Measurements from ENCODE around the gene N4BP2. TPM values are rescaled to one million over a fixed set of nuclear protein-coding genes. Genes with fewer than 3 reads are reported as not detected.

The N4BP2 gene
- total RNA-seq, 6 experiments from 2014 or later, result 4.2 to 8.0 (median 6.3) TPM

DNA sequence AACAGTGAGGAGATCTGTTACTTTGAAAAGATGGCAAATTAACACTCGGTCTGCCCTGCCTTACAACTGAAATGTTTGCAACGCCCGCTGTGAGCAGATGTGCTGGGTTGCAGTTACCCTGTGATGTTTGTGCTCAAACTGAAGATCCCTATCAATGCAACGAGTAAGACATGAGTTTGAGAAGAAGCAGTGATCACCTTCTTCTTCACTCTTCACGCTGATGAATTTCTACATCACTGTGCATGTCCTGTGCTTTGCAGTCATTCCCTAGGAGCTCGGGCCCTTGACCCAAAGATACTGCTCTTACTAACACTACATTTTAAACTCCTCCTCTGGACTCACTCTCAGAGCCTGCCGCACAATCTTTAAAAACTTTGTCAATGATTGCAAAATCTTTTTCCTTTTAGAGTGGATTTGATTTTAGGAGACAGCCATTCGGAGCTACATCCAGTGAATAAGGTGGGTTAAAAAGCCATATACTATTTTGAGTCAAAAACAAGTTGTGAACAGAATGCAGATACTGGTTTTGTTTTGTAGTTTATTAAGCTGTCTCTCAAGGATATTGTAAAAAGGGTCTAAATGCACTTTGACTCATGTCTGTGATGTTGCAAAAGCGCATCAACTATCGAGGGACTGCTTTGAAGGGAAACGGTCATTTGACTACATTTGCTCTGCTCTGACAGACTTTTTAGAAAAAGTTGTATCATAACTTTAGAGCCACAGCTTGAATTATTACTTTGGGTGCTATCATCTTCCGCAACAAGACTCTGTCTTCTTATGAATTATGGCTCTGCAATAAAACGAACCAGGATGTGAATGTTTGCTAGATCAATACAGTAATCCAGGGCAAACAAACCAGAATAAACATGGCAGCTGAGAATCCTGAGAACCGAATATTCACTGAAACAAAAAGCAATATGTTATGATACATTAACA, 134.5 kb downstream of the N4BP2 start:
- Histone ChIP-seq H3K4me1 (peaks cover 0 to 15% (median 6%) of the 10 kb centered on the region in 4 donors), H3K9me3 (no peaks in the 10 kb centered on the region), H3K27ac (peak overlapping the region in 1 of 3 donors; percentile 30), H3K27me3 (no peaks in the 10 kb centered on the region), H3K36me3 (no peaks in the 10 kb centered on the region), H3K4me3 (peak overlapping the region in 2 of 3 donors; percentile 1 to 30)
- intact Hi-C loops (cut with DNase I), result no loop called here
- ATAC-seq, result peak; percentile 57 to 77 (median 72)
- TF ChIP-seq POLR2A (IDR thresholded peaks at IDR 0.05), result no peak
- TF ChIP-seq, protein P1, sequence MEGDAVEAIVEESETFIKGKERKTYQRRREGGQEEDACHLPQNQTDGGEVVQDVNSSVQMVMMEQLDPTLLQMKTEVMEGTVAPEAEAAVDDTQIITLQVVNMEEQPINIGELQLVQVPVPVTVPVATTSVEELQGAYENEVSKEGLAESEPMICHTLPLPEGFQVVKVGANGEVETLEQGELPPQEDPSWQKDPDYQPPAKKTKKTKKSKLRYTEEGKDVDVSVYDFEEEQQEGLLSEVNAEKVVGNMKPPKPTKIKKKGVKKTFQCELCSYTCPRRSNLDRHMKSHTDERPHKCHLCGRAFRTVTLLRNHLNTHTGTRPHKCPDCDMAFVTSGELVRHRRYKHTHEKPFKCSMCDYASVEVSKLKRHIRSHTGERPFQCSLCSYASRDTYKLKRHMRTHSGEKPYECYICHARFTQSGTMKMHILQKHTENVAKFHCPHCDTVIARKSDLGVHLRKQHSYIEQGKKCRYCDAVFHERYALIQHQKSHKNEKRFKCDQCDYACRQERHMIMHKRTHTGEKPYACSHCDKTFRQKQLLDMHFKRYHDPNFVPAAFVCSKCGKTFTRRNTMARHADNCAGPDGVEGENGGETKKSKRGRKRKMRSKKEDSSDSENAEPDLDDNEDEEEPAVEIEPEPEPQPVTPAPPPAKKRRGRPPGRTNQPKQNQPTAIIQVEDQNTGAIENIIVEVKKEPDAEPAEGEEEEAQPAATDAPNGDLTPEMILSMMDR (IDR thresholded peaks at IDR 0.05), result no peak
- DNase-seq, result no peak
- WGBS (ENCODE audit: insufficient coverage, low coverage, low lambda C conversion rate, missing lambda C conversion rate), result 37% methylated on average over 14 of the region's 14 CpGs

GRCh38 chr4:40192114-40193015, 135.7 kb downstream of the N4BP2 start:
- no peak for DNase-seq
- no peak overlapping the region for H3K4me3 ChIP-seq
- TF ChIP-seq, protein P1 (IDR thresholded peaks at IDR 0.05), result no peak
- TF ChIP-seq POLR2A (IDR thresholded peaks at IDR 0.05), result no peak
- intact Hi-C loops (cut with DNase I), result no loop called here
- no peaks in the 10 kb centered on the region for H3K36me3 ChIP-seq
- H3K4me1 ChIP-seq, result peaks cover 0 to 15% (median 6%) of the 10 kb centered on the region in 4 donors
- no peak for ATAC-seq
- no peaks in the 10 kb centered on the region for H3K27me3 ChIP-seq
- 86% methylated on average over 4 of the region's 8 CpGs for WGBS (ENCODE audit: insufficient coverage, low coverage, low lambda C conversion rate, missing lambda C conversion rate)
- H3K9me3 ChIP-seq, result no peaks in the 10 kb centered on the region
- no peak overlapping the region for H3K27ac ChIP-seq

- ATAC-seq (no peak), DNase-seq (no peak)
- H3K36me3 ChIP-seq, result no peaks in the 10 kb centered on the region
- H3K4me1 ChIP-seq, result peaks cover 0 to 15% (median 6%) of the 10 kb centered on the region in 4 donors
- H3K4me3 ChIP-seq, result no peak overlapping the region
- no peaks in the 10 kb centered on the region for H3K9me3 ChIP-seq
- H3K27me3 ChIP-seq, result no peaks in the 10 kb centered on the region
- intact Hi-C loops (cut with DNase I), result no loop called here
- TF ChIP-seq, protein P1 (IDR thresholded peaks at IDR 0.05), result no peak
- TF ChIP-seq POLR2A (IDR thresholded peaks at IDR 0.05), result no peak
- H3K27ac ChIP-seq, result no peak overlapping the region
- WGBS (ENCODE audit: insufficient coverage, low coverage, low lambda C conversion rate, missing lambda C conversion rate), result 60% methylated on average over 7 of the region's 11 CpGs
Observed at GRCh38 chr4:40193016-40193571, 136.4 kb downstream of the N4BP2 start.

DNA sequence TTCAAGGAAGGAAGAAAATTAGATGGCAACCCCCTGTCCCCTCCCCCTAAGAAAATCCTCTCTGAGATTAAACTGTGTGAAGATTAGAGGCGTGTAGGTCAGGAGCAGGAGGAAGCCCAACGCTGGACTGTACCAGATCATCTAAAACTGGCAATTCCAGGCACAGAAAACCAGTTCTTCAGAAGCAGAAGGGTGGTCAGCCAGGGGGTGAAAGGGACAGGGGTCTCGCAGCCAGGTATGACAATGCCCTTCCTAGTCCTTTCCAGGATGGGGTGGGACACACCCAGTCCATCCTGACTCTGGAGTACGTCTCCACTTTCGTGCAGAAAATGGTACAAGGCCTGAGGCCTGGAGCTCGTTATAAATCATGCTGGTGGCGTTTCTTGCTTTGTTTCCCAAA, 136.9 kb downstream of the N4BP2 start:
- 76% methylated on average over 2 of the region's 7 CpGs for WGBS (ENCODE audit: insufficient coverage, low coverage, low lambda C conversion rate, missing lambda C conversion rate)
- Histone ChIP-seq H3K27ac (no peak overlapping the region), H3K4me3 (no peak overlapping the region), H3K36me3 (no peaks in the 10 kb centered on the region), H3K27me3 (no peaks in the 10 kb centered on the region), H3K4me1 (peaks cover 0 to 15% (median 6%) of the 10 kb centered on the region in 4 donors), H3K9me3 (no peaks in the 10 kb centered on the region)
- TF ChIP-seq POLR2A (IDR thresholded peaks at IDR 0.05), result no peak
- TF ChIP-seq, protein P1 (IDR thresholded peaks at IDR 0.05), result no peak
- DNase-seq (no peak), ATAC-seq (no peak)
- intact Hi-C loops (cut with DNase I), result no loop called here
